Retinal pigment epithelial cell (primary cell): ENCODE measurements around the gene RRAS.

Experiments
- DNase-seq: peaks from one replicate; pipeline ENCODE4 v3.0.0-alpha.2; 2010; ENCODE audit warnings: low read depth
- H3K4me3 ChIP-seq: 2 replicates; pipeline ENCODE4 v1.5.1; 2011; ENCODE audit warnings: mild to moderate bottlenecking, low read length, control low read depth, moderate library complexity
- TF ChIP-seq, protein P1 (sequence below): conservative IDR thresholded peaks from 2 replicates; pipeline ENCODE4 v1.5.1; 2011; ENCODE audit warnings: low read depth, low read length, control low read depth, inconsistent platforms

Gene RRAS

DNA sequence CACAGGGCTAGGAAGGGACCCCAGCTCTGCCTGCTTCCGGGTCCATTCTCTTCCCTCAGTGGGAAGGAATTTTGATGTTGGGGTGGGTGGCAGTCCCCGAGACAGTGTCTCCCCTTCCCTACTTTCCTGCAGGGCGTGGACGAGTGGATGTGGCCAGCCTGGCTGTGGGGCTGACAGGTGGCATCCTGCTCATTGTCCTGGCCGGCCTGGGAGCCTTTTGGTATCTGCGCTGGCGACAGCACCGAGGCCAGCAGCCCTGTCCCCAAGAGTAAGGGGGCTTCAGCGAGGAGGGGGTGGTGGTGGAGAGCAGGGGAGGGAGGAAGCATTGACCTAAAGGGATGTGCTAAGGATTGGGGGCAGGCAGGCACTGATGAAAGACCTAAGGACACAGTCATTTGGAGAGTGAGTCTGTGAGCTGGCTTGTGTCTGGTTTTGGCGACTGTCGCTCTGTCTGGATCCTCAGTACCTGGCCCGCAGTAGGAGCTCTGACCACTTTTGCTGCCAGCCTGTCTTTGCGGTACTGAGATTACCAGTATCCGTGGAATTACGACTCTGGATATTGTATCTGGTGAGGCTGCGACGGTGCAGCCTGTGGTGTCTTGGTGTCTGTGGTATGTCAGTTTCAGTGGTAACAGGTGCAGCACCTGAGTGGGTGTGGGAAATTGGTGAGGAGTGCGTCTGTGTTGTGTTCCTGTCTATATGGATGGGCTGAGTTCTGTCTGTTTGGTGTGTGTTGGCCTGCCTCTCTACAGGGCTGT is 51.4 kb downstream of the RRAS start:
- H3K4me3 ChIP-seq: no peak overlapping the region
- TF ChIP-seq, protein P1, sequence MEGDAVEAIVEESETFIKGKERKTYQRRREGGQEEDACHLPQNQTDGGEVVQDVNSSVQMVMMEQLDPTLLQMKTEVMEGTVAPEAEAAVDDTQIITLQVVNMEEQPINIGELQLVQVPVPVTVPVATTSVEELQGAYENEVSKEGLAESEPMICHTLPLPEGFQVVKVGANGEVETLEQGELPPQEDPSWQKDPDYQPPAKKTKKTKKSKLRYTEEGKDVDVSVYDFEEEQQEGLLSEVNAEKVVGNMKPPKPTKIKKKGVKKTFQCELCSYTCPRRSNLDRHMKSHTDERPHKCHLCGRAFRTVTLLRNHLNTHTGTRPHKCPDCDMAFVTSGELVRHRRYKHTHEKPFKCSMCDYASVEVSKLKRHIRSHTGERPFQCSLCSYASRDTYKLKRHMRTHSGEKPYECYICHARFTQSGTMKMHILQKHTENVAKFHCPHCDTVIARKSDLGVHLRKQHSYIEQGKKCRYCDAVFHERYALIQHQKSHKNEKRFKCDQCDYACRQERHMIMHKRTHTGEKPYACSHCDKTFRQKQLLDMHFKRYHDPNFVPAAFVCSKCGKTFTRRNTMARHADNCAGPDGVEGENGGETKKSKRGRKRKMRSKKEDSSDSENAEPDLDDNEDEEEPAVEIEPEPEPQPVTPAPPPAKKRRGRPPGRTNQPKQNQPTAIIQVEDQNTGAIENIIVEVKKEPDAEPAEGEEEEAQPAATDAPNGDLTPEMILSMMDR: no peak

DNA sequence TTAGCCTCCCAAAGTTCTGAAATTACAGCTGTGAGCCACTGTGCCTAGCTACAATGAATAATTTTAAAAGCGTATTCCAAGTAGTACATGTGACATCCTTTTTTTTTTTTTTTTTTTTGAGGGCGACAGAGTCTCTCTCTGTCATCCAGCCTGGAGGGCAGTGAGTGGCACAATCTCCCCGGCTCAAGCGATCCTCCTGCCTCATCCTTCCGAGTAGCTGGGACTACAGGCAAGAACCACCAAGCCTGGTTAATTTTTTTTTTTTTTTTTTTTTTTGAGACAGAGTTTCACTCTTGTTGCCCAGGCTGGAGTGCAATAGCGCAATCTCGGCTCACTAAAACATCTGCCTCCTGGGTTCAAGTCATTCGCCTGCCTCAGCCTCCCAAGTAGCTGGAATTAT is 52.7 kb downstream of the RRAS start:
- TF ChIP-seq, protein P1: no peak
- H3K4me3 ChIP-seq: no peak overlapping the region
- no peak for DNase-seq

More for the DNA sequence above, 51.4 kb downstream of the RRAS start:
- no peak for DNase-seq
